Panc1 (cell line): ENCODE results near the gene TM9SF4. TPM values are rescaled to one million over a fixed set of nuclear protein-coding genes. Genes with fewer than 3 reads are reported as not detected.

Experiments
- ATAC-seq: fragments of 200-7000 bp; cut with Tn5 transposase; 2 replicates; pipeline ENCODE4 v1.9.1; 2020; ENCODE audit warnings: mild to moderate bottlenecking, moderate library complexity
- BruUV-seq: library from RNA; stranded (reverse); fragments of 400-500 nt; replicated peaks from 2 replicates; lab custom pipeline; 2021; lab: Mats Ljungman, UMichigan
- CTCF ChIA-PET: fragments of 300-600 bp; sonication (Branson Sonifier 250); formaldehyde crosslinking; loops from one replicate; lab custom pipeline; 2022; ENCODE audit warnings: antibody characterized with exemption; lab: Charles Lee
- POLR2A ChIA-PET: fragments of 300-600 bp; sonication (Branson Sonifier 250); formaldehyde crosslinking; loops from one replicate; lab custom pipeline; 2022; ENCODE audit warnings: antibody characterized with exemption; lab: Charles Lee
- DNase-seq: peaks from one replicate; pipeline ENCODE4 v3.0.0-alpha.2; 2010; ENCODE audit warnings: low read depth, low spot score
- H3K27ac ChIP-seq: 2 replicates; pipeline ENCODE4 v1.5.1; 2011; ENCODE audit warnings: mild to moderate bottlenecking, low read length, inconsistent platforms
- H3K27me3 ChIP-seq: fragments of 200-500 bp; sonication (Bioruptor generic); 2 replicates; pipeline ENCODE4 v1.6.0; 2014; ENCODE audit warnings: low read length, inconsistent platforms; ENCODE audit not compliant: control insufficient read depth, insufficient read depth
- H3K36me3 ChIP-seq: fragments of 200-500 bp; sonication (Bioruptor generic); 2 replicates; pipeline ENCODE4 v1.5.1; 2014; ENCODE audit warnings: inconsistent platforms, mild to moderate bottlenecking, low read length, moderate library complexity; ENCODE audit not compliant: control insufficient read depth, insufficient read depth
- H3K4me1 ChIP-seq: 2 replicates; pipeline ENCODE4 v1.5.1; 2011; ENCODE audit warnings: inconsistent platforms, mild to moderate bottlenecking, low read length, moderate library complexity; ENCODE audit not compliant: control insufficient read depth, insufficient read depth
- H3K4me3 ChIP-seq, 2 experiments: 2 replicates each; pipeline ENCODE4 v1.5.1; 2011 to 2012; ENCODE audit warnings: low read depth in 2 of 2, low read length in 2 of 2, mild to moderate bottlenecking in 2 of 2, inconsistent platforms in 1 of 2, moderate library complexity in 1 of 2
- H3K9me3 ChIP-seq: fragments of 200-500 bp; sonication (Bioruptor generic); 2 replicates; pipeline ENCODE4 v1.5.1; 2014; ENCODE audit warnings: low read depth, mild to moderate bottlenecking, inconsistent platforms, low read length, moderate library complexity; ENCODE audit not compliant: control insufficient read depth, insufficient read depth
- CTCF ChIP-seq: fragments of 450-650 bp; IDR thresholded peaks from 2 replicates; pipeline ENCODE4 v1.5.1; 2017; ENCODE audit warnings: mild to moderate bottlenecking
- POLR2AphosphoS5 ChIP-seq: IDR thresholded peaks from 2 replicates; pipeline ENCODE4 v1.6.1; 2012; ENCODE audit warnings: mild to moderate bottlenecking, low read depth, low read length, moderate library complexity
- REST ChIP-seq, 2 experiments: IDR thresholded peaks; 2 replicates each; pipeline ENCODE4 v1.6.1; 2011 to 2012; ENCODE audit warnings: low read depth in 2 of 2, control low read depth in 1 of 2, low read length in 1 of 2, mild to moderate bottlenecking in 1 of 2, moderate library complexity in 1 of 2; ENCODE audit not compliant: insufficient read depth in 1 of 2
- SIN3A ChIP-seq: IDR thresholded peaks from 2 replicates; pipeline ENCODE4 v1.6.1; 2012; ENCODE audit warnings: low read depth, mild to moderate bottlenecking, low read length, moderate library complexity, borderline replicate concordance; ENCODE audit not compliant: insufficient read depth
- TCF7L2 ChIP-seq: IDR thresholded peaks from 2 replicates; pipeline ENCODE4 v1.6.1; 2011; ENCODE audit warnings: mild to moderate bottlenecking, low read depth, low read length, inconsistent platforms
- in situ Hi-C: cut with HindIII; loops from 2 replicates; pipeline ENCODE4 v1.10.0; 2016; ENCODE audit warnings: low sequenced_read_pairs, low pct_unique_long_range_greater_than_20kb
- intact Hi-C: fragments of 100-400 bp; cut with micrococcal nuclease; formaldehyde crosslinking; loops from one replicate; pipeline ENCODE4 v1.10.0; 2022; ENCODE audit not compliant: unreplicated experiment
- total RNA-seq: library from RNA; stranded (reverse); gene quantifications from one replicate; pipeline ENCODE4 v1.2.1, GENCODE V29; 2021; ENCODE audit not compliant: unreplicated experiment

The TM9SF4 gene
- total RNA-seq, 1 experiment from 2014 or later = 180 TPM

- POLR2A ChIA-PET = interaction anchor here (0.6 to 1.7 kb wide), 4 partner anchors 9 to 389 kb away, joined by 3 to 5 read pairs (median 4); no protein-coding TSS in a partner anchor
- H3K27ac ChIP-seq = peak overlapping the region; percentile 98
- BruUV-seq = no TSS peak
- H3K4me3 ChIP-seq = peak overlapping the region; percentile 72 to 86
- no peaks in the 10 kb centered on the region for H3K36me3 ChIP-seq
- H3K4me1 ChIP-seq = peaks cover 25% of the 10 kb centered on the region
- H3K9me3 ChIP-seq = peaks cover 8% of the 10 kb centered on the region; the same call in 1 of the 2 replicates
- H3K27me3 ChIP-seq = no peaks in the 10 kb centered on the region
- CTCF ChIA-PET = no interaction called here
- in situ Hi-C loops (no loop called here), intact Hi-C loops (no loop called here)
- no peak for TF ChIP-seq CTCF
- no peak for TF ChIP-seq REST (IDR thresholded peaks at IDR 0.05; ENCODE audit: insufficient read depth in 1 of 2, low read depth in 2 of 2, low read length in 1 of 2)
- TF ChIP-seq POLR2AphosphoS5 = no peak
- no peak for TF ChIP-seq SIN3A
- TF ChIP-seq TCF7L2 = no peak
- DNase-seq = no peak
- ATAC-seq = no peak
Observed at GRCh38 chr20:32110727-32111126, 1.2 kb downstream of the TM9SF4 start.

- Histone ChIP-seq H3K4me3 (no peak overlapping the region), H3K9me3 (peaks cover 8% of the 10 kb centered on the region; the same call in 1 of the 2 replicates), H3K27ac (peak overlapping the region; percentile 9; the same call in 1 of the 2 replicates), H3K27me3 (no peaks in the 10 kb centered on the region), H3K36me3 (no peaks in the 10 kb centered on the region), H3K4me1 (peaks cover 28% of the 10 kb centered on the region)
- DNase-seq (no peak), ATAC-seq (no peak)
- intact Hi-C loops = no loop called here
- TSS peak; percentile 73 for BruUV-seq
- POLR2A ChIA-PET = interaction anchor here (1.0 kb wide), 1 partner anchor 90 kb away, joined by 3 read pairs; no protein-coding TSS in a partner anchor
- TF ChIP-seq CTCF (no peak), SIN3A (no peak), REST (IDR thresholded peaks at IDR 0.05; ENCODE audit: insufficient read depth in 1 of 2, low read depth in 2 of 2, low read length in 1 of 2) (no peak), POLR2AphosphoS5 (no peak), TCF7L2 (no peak)
- CTCF ChIA-PET = no interaction called here
- in situ Hi-C loops = no loop called here
Observed at GRCh38 chr20:32111156-32111686, 1.7 kb downstream of the TM9SF4 start.
